Measurements from ENCODE around the gene CMTM7.
"Not testable (repeated sequence)": the region's sequence is repeated elsewhere in the genome, so short reads cannot be mapped to it uniquely, and the experiment has no call there.

Gene CMTM7

DNA sequence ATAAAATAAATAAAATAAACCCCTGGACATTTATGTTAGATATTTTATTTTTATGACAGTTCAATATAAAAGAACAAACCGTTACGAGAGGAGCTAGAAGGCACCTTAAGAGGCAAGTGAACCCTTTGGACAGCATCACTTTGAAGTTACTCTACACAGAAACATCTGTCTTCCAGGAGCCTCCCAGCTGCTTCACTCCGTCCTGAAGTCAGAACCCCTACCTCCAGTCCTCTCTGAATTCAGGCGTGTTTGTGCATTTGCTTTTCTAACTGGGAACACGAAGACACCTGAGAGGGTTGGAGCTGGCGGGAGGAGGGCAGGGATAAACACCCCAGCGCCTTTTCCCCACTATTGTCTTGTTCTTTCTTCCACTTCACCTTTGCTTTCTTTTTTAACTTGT is 46.2 kb downstream of the CMTM7 start:
- TF ChIP-seq, protein P1, sequence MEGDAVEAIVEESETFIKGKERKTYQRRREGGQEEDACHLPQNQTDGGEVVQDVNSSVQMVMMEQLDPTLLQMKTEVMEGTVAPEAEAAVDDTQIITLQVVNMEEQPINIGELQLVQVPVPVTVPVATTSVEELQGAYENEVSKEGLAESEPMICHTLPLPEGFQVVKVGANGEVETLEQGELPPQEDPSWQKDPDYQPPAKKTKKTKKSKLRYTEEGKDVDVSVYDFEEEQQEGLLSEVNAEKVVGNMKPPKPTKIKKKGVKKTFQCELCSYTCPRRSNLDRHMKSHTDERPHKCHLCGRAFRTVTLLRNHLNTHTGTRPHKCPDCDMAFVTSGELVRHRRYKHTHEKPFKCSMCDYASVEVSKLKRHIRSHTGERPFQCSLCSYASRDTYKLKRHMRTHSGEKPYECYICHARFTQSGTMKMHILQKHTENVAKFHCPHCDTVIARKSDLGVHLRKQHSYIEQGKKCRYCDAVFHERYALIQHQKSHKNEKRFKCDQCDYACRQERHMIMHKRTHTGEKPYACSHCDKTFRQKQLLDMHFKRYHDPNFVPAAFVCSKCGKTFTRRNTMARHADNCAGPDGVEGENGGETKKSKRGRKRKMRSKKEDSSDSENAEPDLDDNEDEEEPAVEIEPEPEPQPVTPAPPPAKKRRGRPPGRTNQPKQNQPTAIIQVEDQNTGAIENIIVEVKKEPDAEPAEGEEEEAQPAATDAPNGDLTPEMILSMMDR (IDR thresholded peaks at IDR 0.05; ENCODE audit: insufficient read depth, low read depth, low read length, missing control alignments) = no peak
- DNase-seq (ENCODE audit: low read depth) = no peak
- no peak overlapping the region for H3K4me3 ChIP-seq (ENCODE audit: low read length)

DNA sequence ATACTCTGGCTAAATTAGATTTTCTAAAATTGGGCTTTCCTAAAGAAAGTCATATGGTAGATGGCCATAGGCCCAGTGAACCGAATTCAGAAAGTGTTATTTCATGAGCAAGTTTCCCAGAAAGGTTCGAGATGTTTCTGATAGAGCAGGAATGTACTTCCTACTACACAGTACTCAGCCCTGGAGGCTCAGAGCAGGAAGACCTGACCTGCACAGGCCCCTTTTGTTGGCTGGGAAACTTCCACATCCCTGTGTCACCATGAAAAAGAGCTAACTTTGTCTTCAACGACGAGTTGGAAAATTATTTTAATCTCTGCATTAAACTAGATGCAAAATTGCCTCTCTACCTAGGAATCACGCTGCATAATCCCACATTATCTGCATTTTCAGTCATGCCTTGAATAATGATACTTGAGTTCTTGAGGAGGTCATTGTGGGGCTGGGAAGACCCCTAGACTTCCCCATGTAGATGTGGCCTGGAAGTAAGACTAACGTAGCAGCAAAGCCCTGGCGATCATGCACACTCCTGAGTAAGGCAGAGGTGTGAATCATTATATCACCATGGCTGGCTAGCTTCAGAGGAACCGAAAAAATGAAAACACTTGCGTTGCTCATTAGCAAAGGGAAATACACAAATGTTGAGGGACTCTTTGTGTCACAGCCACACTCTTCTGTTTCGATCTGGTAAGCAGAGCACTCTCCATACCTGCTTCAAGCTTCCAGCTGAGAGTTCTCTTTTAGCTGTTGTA is 47.1 kb downstream of the CMTM7 start:
- TF ChIP-seq, protein P1 (IDR thresholded peaks at IDR 0.05; ENCODE audit: insufficient read depth, low read depth, low read length, missing control alignments) = no peak
- no peak overlapping the region for H3K4me3 ChIP-seq (ENCODE audit: low read length)
- DNase-seq (ENCODE audit: low read depth) = peak; percentile 34

DNA sequence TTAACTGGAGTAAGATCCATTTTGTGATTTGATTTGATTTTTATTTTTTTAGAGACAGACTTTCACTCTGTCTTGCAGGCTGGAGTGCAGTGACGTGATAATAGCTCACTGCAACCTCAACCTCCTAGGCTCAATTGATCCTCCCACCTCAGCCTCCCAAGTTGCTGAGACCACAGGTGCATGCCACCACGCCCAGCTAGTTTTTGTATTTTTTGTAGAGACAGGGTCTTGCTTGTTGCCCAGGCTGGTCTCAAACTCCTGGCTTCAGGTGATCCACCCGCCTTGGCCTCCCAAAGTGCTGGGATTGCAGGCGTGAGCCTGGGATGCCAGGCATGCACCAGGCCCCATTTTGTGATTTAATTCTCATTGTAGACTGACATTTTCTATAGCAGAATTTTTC is 47.8 kb downstream of the CMTM7 start:
- not testable (repeated sequence) for H3K4me3 ChIP-seq (ENCODE audit: low read length); DNase-seq (ENCODE audit: low read depth)

DNA sequence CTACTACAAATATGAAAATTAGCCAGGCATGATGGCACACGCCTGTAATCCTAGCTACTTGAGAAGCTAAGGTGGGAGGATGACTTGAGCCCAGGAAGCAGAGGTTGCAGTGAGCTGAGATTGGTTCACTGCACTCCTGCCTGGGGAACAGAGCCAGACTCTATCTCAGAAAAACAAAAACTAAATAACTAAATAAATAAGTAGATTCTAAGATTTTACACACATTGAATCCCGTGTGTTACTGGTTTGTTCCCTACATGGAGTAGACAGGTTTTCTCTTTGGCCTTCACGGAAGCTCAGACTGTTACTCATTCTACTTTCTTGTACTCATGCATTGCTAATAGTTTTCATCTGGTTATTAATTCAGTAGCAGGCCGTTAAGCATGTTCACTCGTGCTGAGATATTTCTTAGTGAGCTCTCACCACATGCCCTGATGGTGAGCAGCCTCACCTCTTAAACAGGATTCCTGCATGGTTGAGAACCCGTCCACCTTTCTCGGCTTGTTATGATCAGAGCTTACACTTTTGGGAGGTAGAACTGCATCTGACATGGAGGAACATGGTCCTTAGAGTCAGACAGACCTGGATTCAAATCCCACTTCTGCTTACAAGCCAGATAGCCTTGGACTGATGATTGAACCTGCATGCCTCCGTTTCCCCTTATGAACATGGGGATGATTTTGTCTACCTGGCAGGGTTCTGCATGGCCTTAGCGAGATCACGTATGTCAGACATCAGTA is 49.1 kb downstream of the CMTM7 start:
- peak; percentile 89 for DNase-seq (ENCODE audit: low read depth)
- H3K4me3 ChIP-seq (ENCODE audit: low read length) = no peak overlapping the region
- TF ChIP-seq, protein P1 (IDR thresholded peaks at IDR 0.05; ENCODE audit: insufficient read depth, low read depth, low read length, missing control alignments) = no peak

DNA sequence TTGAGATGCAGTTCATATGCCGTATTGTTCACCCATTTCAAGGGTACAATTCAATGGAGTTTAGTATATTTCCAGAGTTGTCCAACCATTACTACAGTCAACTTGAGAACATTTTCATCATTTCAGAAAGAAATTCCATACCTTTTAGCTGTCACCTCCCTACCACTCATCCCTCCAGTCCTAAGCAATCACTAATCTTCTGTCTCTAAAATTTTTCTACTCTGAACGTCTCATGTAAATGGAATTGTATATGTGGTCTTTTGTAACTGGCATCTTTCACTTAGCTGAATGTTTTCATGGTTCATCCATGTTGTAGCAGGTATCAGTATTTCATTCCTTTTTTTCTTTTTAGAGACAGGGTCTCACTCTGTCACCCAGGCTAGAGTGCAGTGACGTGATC is 51.1 kb downstream of the CMTM7 start:
- TF ChIP-seq, protein P1 (IDR thresholded peaks at IDR 0.05; ENCODE audit: insufficient read depth, low read depth, low read length, missing control alignments) = no peak
- peak; percentile 61 for DNase-seq (ENCODE audit: low read depth)
- H3K4me3 ChIP-seq (ENCODE audit: low read length) = no peak overlapping the region

DNA sequence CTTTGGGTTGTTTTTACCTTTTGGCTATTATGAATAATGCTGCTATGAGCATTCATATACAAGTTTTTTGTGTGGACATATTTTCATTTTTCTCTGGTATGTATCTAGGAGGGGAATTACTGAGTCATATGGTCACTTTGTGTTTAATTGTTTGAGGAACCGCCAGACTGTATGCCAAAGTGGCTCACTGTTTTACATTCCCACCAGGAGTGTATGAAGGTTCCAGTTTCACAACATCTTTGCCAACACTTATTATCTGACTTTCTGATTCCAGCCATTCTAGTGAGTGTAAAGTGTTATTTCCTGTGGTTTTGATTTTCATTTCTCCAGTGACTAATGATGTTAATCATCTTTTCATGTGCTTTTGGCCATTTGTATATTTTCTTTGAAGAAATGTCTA is 51.8 kb downstream of the CMTM7 start:
- TF ChIP-seq, protein P1 (IDR thresholded peaks at IDR 0.05; ENCODE audit: insufficient read depth, low read depth, low read length, missing control alignments) = no peak
- DNase-seq (ENCODE audit: low read depth) = peak; percentile 93
- H3K4me3 ChIP-seq (ENCODE audit: low read length) = no peak overlapping the region

DNA sequence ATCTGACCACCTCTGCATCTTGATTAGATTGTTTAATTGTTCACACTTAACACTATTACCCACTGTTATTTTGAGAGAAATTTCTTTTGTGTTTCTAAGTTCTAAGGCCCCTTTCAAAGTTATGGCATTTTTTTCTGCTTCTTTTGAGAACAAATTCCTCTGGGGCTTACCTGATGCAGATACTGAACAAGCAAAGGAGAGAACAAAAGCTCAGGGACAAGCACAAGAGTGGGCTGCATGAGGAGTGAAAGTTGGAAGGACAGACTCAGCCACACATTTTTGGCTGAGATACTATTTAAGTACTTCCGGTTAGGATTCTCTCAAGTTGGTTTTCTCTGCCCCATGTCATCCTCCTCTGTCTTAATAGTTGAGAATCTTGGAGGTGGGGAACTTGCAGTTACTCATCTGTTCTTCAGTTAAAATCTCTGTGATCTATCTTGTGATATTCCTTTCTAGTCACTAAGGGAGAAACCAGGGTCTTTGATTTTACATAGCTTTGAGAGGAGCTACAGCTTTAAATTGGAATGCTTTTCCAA is 56.3 kb downstream of the CMTM7 start:
- H3K4me3 ChIP-seq (ENCODE audit: low read length) = no peak overlapping the region
- TF ChIP-seq, protein P1 (IDR thresholded peaks at IDR 0.05; ENCODE audit: insufficient read depth, low read depth, low read length, missing control alignments) = no peak
- no peak for DNase-seq (ENCODE audit: low read depth)
